Measurements from ENCODE around the gene PLEKHH1. TPM values are rescaled to one million over a fixed set of nuclear protein-coding genes. Genes with fewer than 3 reads are reported as not detected.

The PLEKHH1 gene
- total RNA-seq, 1 experiment from 2014 or later, result 27.6 TPM

DNA sequence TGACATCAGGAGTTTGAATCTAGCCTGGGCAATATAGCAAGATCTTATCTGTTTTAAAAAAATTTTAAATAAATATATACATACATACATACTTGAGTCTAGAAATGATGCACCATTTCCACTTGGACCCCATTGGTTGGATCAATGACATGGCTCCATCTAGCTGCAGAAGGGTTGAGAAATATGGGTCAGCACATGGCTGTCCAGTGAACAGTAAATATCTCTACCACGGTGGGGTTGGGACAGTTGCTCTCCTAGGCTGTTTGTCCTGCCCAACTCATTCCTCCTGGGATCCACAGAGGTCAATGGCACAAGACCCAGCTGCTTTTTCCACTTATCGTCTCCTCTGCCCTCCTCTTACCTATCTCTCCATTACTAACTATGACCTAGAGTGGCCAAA, 23.6 kb downstream of the PLEKHH1 start:
- peak overlapping the region; percentile 62 for H3K4me2 ChIP-seq (ENCODE audit: low read length)
- TF ChIP-seq, protein P1, sequence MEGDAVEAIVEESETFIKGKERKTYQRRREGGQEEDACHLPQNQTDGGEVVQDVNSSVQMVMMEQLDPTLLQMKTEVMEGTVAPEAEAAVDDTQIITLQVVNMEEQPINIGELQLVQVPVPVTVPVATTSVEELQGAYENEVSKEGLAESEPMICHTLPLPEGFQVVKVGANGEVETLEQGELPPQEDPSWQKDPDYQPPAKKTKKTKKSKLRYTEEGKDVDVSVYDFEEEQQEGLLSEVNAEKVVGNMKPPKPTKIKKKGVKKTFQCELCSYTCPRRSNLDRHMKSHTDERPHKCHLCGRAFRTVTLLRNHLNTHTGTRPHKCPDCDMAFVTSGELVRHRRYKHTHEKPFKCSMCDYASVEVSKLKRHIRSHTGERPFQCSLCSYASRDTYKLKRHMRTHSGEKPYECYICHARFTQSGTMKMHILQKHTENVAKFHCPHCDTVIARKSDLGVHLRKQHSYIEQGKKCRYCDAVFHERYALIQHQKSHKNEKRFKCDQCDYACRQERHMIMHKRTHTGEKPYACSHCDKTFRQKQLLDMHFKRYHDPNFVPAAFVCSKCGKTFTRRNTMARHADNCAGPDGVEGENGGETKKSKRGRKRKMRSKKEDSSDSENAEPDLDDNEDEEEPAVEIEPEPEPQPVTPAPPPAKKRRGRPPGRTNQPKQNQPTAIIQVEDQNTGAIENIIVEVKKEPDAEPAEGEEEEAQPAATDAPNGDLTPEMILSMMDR (IDR thresholded peaks at IDR 0.05 in 2 of 3, conservative IDR thresholded peaks at IDR 0.05 in 1 of 3; ENCODE audit: borderline replicate concordance in 1 of 3, insufficient read depth in 1 of 3, low read depth in 2 of 3, low read length in 2 of 3), result no peak
- TF ChIP-seq CEBPB (IDR thresholded peaks at IDR 0.05; ENCODE audit: low read depth) (no peak), RAD21 (IDR thresholded peaks at IDR 0.05; ENCODE audit: low read depth) (peak; percentile 22; the same call in 1 of the 2 replicates)
- no peak overlapping the region for H3K9ac ChIP-seq (ENCODE audit: low read length)
- no peaks in the 10 kb centered on the region for H3K27me3 ChIP-seq (ENCODE audit: insufficient read depth, low read length)
- no peaks in the 10 kb centered on the region for H3K9me3 ChIP-seq (ENCODE audit: control insufficient read depth in 1 of 2, insufficient read depth in 1 of 2, low read depth in 1 of 2, low read length in 2 of 2)
- no peak overlapping the region for H2AFZ ChIP-seq (ENCODE audit: low read depth, low read length, poor library complexity, severe bottlenecking)
- H3K4me3 ChIP-seq (replicated peaks in 1 of 2; ENCODE audit: low read depth in 1 of 2, low read length in 2 of 2), result no peak overlapping the region; a peak in 1 of 4 replicates
- H4K20me1 ChIP-seq (ENCODE audit: insufficient read depth), result no peaks in the 10 kb centered on the region
- no peaks in the 10 kb centered on the region for H3K9me2 ChIP-seq (ENCODE audit: insufficient read depth)
- H3K79me2 ChIP-seq (ENCODE audit: insufficient read depth, low read length), result no peaks in the 10 kb centered on the region
- CTCF ChIA-PET, result interaction anchor here (0.8 to 2.6 kb wide), 3 partner anchors 14 to 129 kb away, joined by 3 to 16 read pairs (median 5); no protein-coding TSS in a partner anchor
- H3K36me3 ChIP-seq (ENCODE audit: control insufficient read depth in 1 of 2, insufficient read depth in 2 of 2, low read length in 2 of 2), result no peaks in the 10 kb centered on the region
- DNase-seq (ENCODE audit: low read depth, low spot score) (no peak), ATAC-seq (0 out of 2 replicates have a peak, but pooled peaks have one; percentile 26)
- intact Hi-C loops (cut with micrococcal nuclease), result no loop called here
- BruUV-seq (replicated peaks), result no TSS peak
- peaks cover 4 to 16% of the 10 kb centered on the region in 2 experiments; a peak in 3 of 4 replicates for H3K4me1 ChIP-seq (ENCODE audit: control insufficient read depth in 1 of 2, insufficient read depth in 2 of 2, low read length in 2 of 2)
- RAD21 ChIA-PET (ENCODE audit: low non-redundant PET in 1 of 2, low total read pairs in 2 of 2, uncharacterized antibody in 2 of 2, unreplicated experiment in 2 of 2), result interaction anchor here in 1 of 2 experiments (0.6 kb wide), 1 partner anchor 907 kb away, joined by 3 read pairs; no protein-coding TSS in a partner anchor
- no peak overlapping the region for H3K27ac ChIP-seq (ENCODE audit: low read depth, low read length)
- POLR2A ChIA-PET, result interaction anchor here (1.1 kb wide), 1 partner anchor 13 kb away, joined by 4 read pairs; no protein-coding TSS in a partner anchor

DNA sequence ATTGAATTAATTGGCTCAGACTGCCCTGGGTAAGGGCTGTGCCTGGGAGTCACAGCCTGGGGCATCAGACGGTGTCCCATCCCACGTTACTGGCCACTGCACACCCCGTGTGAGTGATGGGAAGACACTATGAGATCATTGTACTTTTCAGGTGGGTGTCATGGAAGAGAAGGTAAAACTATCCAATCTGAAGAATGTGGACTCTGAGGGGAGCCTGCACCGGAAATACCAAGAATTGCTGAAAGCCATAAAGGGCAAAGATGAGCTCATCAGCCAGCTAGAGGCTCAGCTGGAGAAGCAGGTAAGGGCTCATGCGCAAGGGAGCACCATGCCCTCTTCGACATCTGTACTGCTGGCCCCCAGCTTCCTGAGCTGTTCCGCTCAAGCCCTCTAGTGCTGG, 24.0 kb downstream of the PLEKHH1 start:
- Histone ChIP-seq H3K79me2 (ENCODE audit: insufficient read depth, low read length) (no peaks in the 10 kb centered on the region), H3K4me3 (replicated peaks in 1 of 2; ENCODE audit: low read depth in 1 of 2, low read length in 2 of 2) (no peak overlapping the region; a peak in 1 of 4 replicates), H3K4me2 (ENCODE audit: low read length) (peak overlapping the region; percentile 62), H2AFZ (ENCODE audit: low read depth, low read length, poor library complexity, severe bottlenecking) (no peak overlapping the region), H3K36me3 (ENCODE audit: control insufficient read depth in 1 of 2, insufficient read depth in 2 of 2, low read length in 2 of 2) (no peaks in the 10 kb centered on the region), H4K20me1 (ENCODE audit: insufficient read depth) (no peaks in the 10 kb centered on the region), H3K9me2 (ENCODE audit: insufficient read depth) (no peaks in the 10 kb centered on the region), H3K27ac (ENCODE audit: low read depth, low read length) (no peak overlapping the region), H3K9ac (ENCODE audit: low read length) (no peak overlapping the region), H3K9me3 (ENCODE audit: control insufficient read depth in 1 of 2, insufficient read depth in 1 of 2, low read depth in 1 of 2, low read length in 2 of 2) (no peaks in the 10 kb centered on the region), H3K4me1 (ENCODE audit: control insufficient read depth in 1 of 2, insufficient read depth in 2 of 2, low read length in 2 of 2) (peaks cover 4 to 16% of the 10 kb centered on the region in 2 experiments; a peak in 3 of 4 replicates), H3K27me3 (ENCODE audit: insufficient read depth, low read length) (no peaks in the 10 kb centered on the region)
- intact Hi-C loops (cut with micrococcal nuclease), result no loop called here
- ATAC-seq (peak; percentile 72), DNase-seq (ENCODE audit: low read depth, low spot score) (no peak)
- ChIA-PET CTCF (interaction anchor here (0.8 to 2.6 kb wide), 3 partner anchors 14 to 129 kb away, joined by 3 to 16 read pairs (median 5); no protein-coding TSS in a partner anchor), POLR2A (interaction anchor here (1.1 to 1.5 kb wide), 2 partner anchors 13 to 24 kb away, joined by 3 to 4 read pairs; partner anchors contain the start of gene PLEKHH1), RAD21 (ENCODE audit: low non-redundant PET in 1 of 2, low total read pairs in 2 of 2, uncharacterized antibody in 2 of 2, unreplicated experiment in 2 of 2) (interaction anchor here in 1 of 2 experiments (0.6 kb wide), 1 partner anchor 907 kb away, joined by 3 read pairs; no protein-coding TSS in a partner anchor)
- no TSS peak for BruUV-seq (replicated peaks)
- TF ChIP-seq, protein P2, sequence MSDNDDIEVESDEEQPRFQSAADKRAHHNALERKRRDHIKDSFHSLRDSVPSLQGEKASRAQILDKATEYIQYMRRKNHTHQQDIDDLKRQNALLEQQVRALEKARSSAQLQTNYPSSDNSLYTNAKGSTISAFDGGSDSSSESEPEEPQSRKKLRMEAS (IDR thresholded peaks at IDR 0.05), result no peak
- TF ChIP-seq SP1 (IDR thresholded peaks at IDR 0.05; ENCODE audit: low read depth) (no peak), JUND (IDR thresholded peaks at IDR 0.05) (no peak), POLR2AphosphoS5 (IDR thresholded peaks at IDR 0.05; ENCODE audit: low read depth, low read length) (no peak), SIN3A (IDR thresholded peaks at IDR 0.05; ENCODE audit: low read depth) (no peak), TCF7L2 (IDR thresholded peaks at IDR 0.05; ENCODE audit: borderline replicate concordance, extremely low read depth, insufficient read depth, insufficient read length) (no peak), ZFX (IDR thresholded peaks at IDR 0.05) (no peak), FOSL1 (IDR thresholded peaks at IDR 0.05; ENCODE audit: low read depth) (no peak), CEBPB (IDR thresholded peaks at IDR 0.05; ENCODE audit: low read depth) (no peak), POLR2A (IDR thresholded peaks at IDR 0.05; ENCODE audit: borderline replicate concordance, extremely low read depth, insufficient read depth, insufficient read length) (no peak)
- TF ChIP-seq, protein P3, sequence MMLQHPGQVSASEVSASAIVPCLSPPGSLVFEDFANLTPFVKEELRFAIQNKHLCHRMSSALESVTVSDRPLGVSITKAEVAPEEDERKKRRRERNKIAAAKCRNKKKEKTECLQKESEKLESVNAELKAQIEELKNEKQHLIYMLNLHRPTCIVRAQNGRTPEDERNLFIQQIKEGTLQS (IDR thresholded peaks at IDR 0.05), result no peak
- TF ChIP-seq, protein P1 (IDR thresholded peaks at IDR 0.05 in 2 of 3, conservative IDR thresholded peaks at IDR 0.05 in 1 of 3; ENCODE audit: borderline replicate concordance in 1 of 3, insufficient read depth in 1 of 3, low read depth in 2 of 3, low read length in 2 of 3), result no peak
